CD4-positive, alpha-beta T cell (primary cell): ENCODE measurements around the gene HDGFL3. TPM values are rescaled to one million over a fixed set of nuclear protein-coding genes. Genes with fewer than 3 reads are reported as not detected.

ENCODE experiments used
- ATAC-seq: fragments of 200-7000 bp; cut with Tn5 transposase; one replicate; pipeline ENCODE4 v1.10.0; 2022; ENCODE audit warnings: mild to moderate bottlenecking; ENCODE audit not compliant: poor library complexity
- CTCF ChIA-PET: fragments of 350-600 bp; sonication (Branson Sonifier 250); formaldehyde crosslinking; loops from one replicate; lab custom pipeline; 2021; ENCODE audit warnings: antibody characterized with exemption, inconsistent platforms; lab: Charles Lee
- POLR2A ChIA-PET: fragments of 350-600 bp; sonication (Branson Sonifier 250); formaldehyde crosslinking; loops from one replicate; lab custom pipeline; 2021; ENCODE audit warnings: antibody characterized with exemption, inconsistent platforms; lab: Charles Lee
- DNase-seq, 14 experiments: peaks; one replicate each; pipeline ENCODE4 v3.0.0-alpha.2; 2013 to 2020; ENCODE audit warnings: mixed read lengths in 2 of 14
- H3K27ac ChIP-seq, 2 donors: one replicate each; pipeline versions ENCODE4 v1.5.1 to v1.7.0; 2013; ENCODE audit warnings: low read length in 2 of 2, low read depth in 1 of 2, mild to moderate bottlenecking in 1 of 2
- H3K27me3 ChIP-seq, 2 experiments: 1 replicate in 1 of 2; 2 replicates in 1 of 2; pipeline versions ENCODE4 v1.6.1 to v1.7.0; 2013; ENCODE audit warnings: low read length in 2 of 2, control low read depth in 1 of 2, mild to moderate bottlenecking in 1 of 2, moderate library complexity in 1 of 2; ENCODE audit not compliant: insufficient read depth in 2 of 2, control insufficient read depth in 1 of 2
- H3K36me3 ChIP-seq: one replicate; pipeline ENCODE4 v1.6.1; 2013; ENCODE audit warnings: low read length, control low read depth; ENCODE audit not compliant: insufficient read depth
- H3K4me1 ChIP-seq: one replicate; pipeline ENCODE4 v1.6.1; 2013; ENCODE audit warnings: low read length, control low read depth; ENCODE audit not compliant: insufficient read depth
- H3K4me3 ChIP-seq: one replicate; pipeline ENCODE4 v1.5.1; 2013; ENCODE audit warnings: mild to moderate bottlenecking, low read length, moderate library complexity
- H3K9me3 ChIP-seq, 2 experiments: 1 replicate in 1 of 2; 2 replicates in 1 of 2; pipeline versions ENCODE4 v1.6.1 to v1.7.0; 2013; ENCODE audit warnings: low read length in 2 of 2, mild to moderate bottlenecking in 2 of 2, control low read depth in 1 of 2, moderate library complexity in 1 of 2; ENCODE audit not compliant: control insufficient read depth in 1 of 2, insufficient read depth in 1 of 2
- H3K27ac Mint-ChIP-seq: one replicate; pipeline ENCODE4 v1.8.0; 2020; ENCODE audit warnings: mixed read lengths
- H3K27me3 Mint-ChIP-seq: one replicate; pipeline ENCODE4 v1.8.0; 2021; ENCODE audit warnings: mixed read lengths
- H3K36me3 Mint-ChIP-seq: one replicate; pipeline ENCODE4 v1.8.0; 2021; ENCODE audit warnings: low read depth, mixed read lengths
- H3K4me1 Mint-ChIP-seq: one replicate; pipeline ENCODE4 v1.8.0; 2021; ENCODE audit warnings: low read depth, mixed read lengths
- H3K4me3 Mint-ChIP-seq: one replicate; pipeline ENCODE4 v1.8.0; 2020; ENCODE audit warnings: mild to moderate bottlenecking, mixed read lengths
- H3K9me3 Mint-ChIP-seq: one replicate; pipeline ENCODE4 v1.8.0; 2020; ENCODE audit warnings: mixed read lengths
- intact Hi-C, 2 experiments: fragments of 100-400 bp; cut with DNase I in 1 of 2; cut with micrococcal nuclease in 1 of 2; formaldehyde crosslinking; loops; one replicate each; pipeline versions ENCODE4 v1.15.1 to v1.9.0; 2023 to 2025; cut with DNase I, micrococcal nuclease
- total RNA-seq, 174 experiments: library from RNA in 2 of 174; stranded (reverse) in 2 of 174; gene quantifications; one replicate each; pipeline ENCODE4 v1.2.3 and lab custom pipeline; 2021 to 2026
- TF ChIP-seq, protein P1 (sequence below): fragments of 200-600 bp; IDR thresholded peaks from one replicate; pipeline ENCODE4 v1.8.0; 2022; ENCODE audit warnings: antibody characterized with exemption, mild to moderate bottlenecking

Gene HDGFL3
- total RNA-seq, 2 experiments from 2014 or later = 5.5 to 5.9 TPM

DNA sequence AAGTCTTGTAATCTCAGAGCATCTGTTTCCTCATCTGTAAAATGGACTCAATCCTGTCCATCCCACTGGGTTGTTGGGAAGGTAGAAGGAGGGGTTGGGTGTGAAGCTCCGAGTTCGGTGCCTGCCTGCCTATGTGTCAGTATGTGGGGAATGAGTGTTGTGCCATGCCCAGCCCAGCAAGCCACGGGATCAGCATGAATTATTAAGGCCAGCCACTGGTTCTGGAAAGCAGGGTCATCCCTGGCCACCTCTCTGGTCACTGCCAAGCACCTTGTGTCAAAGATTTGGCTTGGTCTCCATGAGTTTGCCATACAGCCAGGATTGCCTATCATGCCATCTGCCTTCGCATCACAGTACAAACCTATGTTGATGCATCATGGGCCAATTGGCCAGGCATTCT is 88.7 kb downstream of the HDGFL3 start:
- Mint-ChIP-seq H3K4me3 (no peak overlapping the region), H3K27ac (no peak overlapping the region), H3K4me1 (no peaks in the 10 kb centered on the region), H3K27me3 (no peaks in the 10 kb centered on the region), H3K36me3 (no peaks in the 10 kb centered on the region), H3K9me3 (no peaks in the 10 kb centered on the region)
- no peaks in the 10 kb centered on the region for H3K27me3 ChIP-seq
- intact Hi-C loops = no loop called here
- no peaks in the 10 kb centered on the region for H3K4me1 ChIP-seq
- ATAC-seq (no peak), DNase-seq (no peak)
- no peaks in the 10 kb centered on the region for H3K9me3 ChIP-seq
- H3K27ac ChIP-seq = no peak overlapping the region
- TF ChIP-seq, protein P1, sequence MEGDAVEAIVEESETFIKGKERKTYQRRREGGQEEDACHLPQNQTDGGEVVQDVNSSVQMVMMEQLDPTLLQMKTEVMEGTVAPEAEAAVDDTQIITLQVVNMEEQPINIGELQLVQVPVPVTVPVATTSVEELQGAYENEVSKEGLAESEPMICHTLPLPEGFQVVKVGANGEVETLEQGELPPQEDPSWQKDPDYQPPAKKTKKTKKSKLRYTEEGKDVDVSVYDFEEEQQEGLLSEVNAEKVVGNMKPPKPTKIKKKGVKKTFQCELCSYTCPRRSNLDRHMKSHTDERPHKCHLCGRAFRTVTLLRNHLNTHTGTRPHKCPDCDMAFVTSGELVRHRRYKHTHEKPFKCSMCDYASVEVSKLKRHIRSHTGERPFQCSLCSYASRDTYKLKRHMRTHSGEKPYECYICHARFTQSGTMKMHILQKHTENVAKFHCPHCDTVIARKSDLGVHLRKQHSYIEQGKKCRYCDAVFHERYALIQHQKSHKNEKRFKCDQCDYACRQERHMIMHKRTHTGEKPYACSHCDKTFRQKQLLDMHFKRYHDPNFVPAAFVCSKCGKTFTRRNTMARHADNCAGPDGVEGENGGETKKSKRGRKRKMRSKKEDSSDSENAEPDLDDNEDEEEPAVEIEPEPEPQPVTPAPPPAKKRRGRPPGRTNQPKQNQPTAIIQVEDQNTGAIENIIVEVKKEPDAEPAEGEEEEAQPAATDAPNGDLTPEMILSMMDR = no peak
- H3K4me3 ChIP-seq = no peak overlapping the region
- ChIA-PET CTCF (no interaction called here), POLR2A (no interaction called here)
- H3K36me3 ChIP-seq = no peaks in the 10 kb centered on the region

DNA sequence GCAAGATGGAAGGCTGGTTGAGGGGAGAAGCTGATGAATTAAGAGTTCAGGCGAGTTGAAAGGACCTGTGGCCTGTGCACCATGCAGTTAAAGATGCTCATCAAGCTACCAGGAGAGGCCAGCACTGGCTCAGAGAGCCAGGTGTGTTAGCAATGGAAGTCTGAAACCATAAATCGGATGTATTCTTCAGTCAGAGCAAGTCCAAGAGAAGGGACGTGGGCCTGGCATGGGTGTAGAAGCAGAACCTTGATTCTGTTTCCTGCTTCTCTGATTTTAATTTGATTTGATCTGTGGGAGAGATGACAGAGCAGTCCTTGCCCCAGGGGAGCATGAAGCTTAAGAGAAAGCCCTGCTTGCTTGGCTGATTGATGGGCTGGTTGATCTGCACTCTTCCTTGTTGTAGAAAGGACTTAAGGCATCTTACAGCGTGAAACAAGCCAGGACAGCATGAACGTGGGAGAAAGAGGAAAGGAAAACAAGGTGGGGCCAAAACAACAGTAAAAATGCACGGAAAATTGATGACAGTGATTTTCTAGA is 89.3 kb downstream of the HDGFL3 start:
- H3K4me1 Mint-ChIP-seq = no peaks in the 10 kb centered on the region
- H3K27ac Mint-ChIP-seq = no peak overlapping the region
- no peak for DNase-seq
- no peaks in the 10 kb centered on the region for H3K36me3 Mint-ChIP-seq
- no peak overlapping the region for H3K27ac ChIP-seq
- no peaks in the 10 kb centered on the region for H3K4me1 ChIP-seq
- ATAC-seq = no peak
- no peaks in the 10 kb centered on the region for H3K36me3 ChIP-seq
- POLR2A ChIA-PET = no interaction called here
- TF ChIP-seq, protein P1 = no peak
- no peaks in the 10 kb centered on the region for H3K9me3 Mint-ChIP-seq
- H3K9me3 ChIP-seq = no peaks in the 10 kb centered on the region
- CTCF ChIA-PET = no interaction called here
- H3K4me3 ChIP-seq = no peak overlapping the region
- no peak overlapping the region for H3K4me3 Mint-ChIP-seq
- intact Hi-C loops = no loop called here
- H3K27me3 ChIP-seq = no peaks in the 10 kb centered on the region
- no peaks in the 10 kb centered on the region for H3K27me3 Mint-ChIP-seq

DNA sequence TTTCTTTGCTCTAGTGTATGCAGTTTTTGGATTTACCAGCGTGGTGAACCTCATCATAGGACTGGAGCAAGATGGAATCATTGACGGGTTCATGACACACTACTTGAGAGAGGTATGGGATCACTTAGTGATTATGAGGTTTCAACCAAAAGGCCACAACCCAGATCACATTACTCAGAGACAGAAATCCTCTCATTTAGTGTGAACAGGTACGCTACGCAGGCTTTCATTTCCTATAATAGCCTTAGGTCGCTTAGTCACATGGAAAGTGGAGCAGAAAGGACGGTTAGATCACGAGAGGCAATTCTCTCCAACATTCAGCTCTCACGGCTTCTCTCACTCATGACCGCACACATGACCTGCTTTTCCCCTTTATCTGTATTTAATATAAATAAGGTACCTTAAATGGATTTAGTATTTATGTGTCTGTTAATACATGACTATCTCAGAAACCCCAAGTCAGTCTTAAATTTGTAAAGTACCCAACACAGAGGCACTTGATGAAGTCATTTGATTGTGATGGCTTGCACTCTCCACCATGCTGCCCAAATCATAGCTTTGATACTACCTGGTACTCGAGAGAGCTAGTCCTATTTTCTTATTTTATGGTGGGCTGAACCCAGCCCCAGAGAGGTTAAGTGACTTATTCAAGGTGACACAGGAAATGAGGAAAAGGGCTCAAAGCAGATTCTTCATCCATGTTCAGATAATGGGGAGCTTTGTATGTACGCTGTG is 91.6 kb downstream of the HDGFL3 start:
- no peak overlapping the region for H3K4me3 ChIP-seq
- CTCF ChIA-PET = no interaction called here
- H3K27ac ChIP-seq = no peak overlapping the region
- Mint-ChIP-seq H3K9me3 (no peaks in the 10 kb centered on the region), H3K27ac (no peak overlapping the region), H3K4me1 (no peaks in the 10 kb centered on the region), H3K4me3 (no peak overlapping the region), H3K36me3 (no peaks in the 10 kb centered on the region), H3K27me3 (peaks cover 15% of the 10 kb centered on the region)
- intact Hi-C loops = no loop called here
- TF ChIP-seq, protein P1 = no peak
- ATAC-seq (no peak), DNase-seq (no peak)
- H3K4me1 ChIP-seq = no peaks in the 10 kb centered on the region
- H3K9me3 ChIP-seq = no peaks in the 10 kb centered on the region
- H3K36me3 ChIP-seq = no peaks in the 10 kb centered on the region
- H3K27me3 ChIP-seq = no peaks in the 10 kb centered on the region
- POLR2A ChIA-PET = no interaction called here
